ENCODE data around the gene ST3GAL3. TPM values are rescaled to one million over a fixed set of nuclear protein-coding genes. Genes with fewer than 3 reads are reported as not detected.
"Not testable (repeated sequence)": the region's sequence is repeated elsewhere in the genome, so short reads cannot be mapped to it uniquely, and the experiment has no call there.

ST3GAL3 gene
- total and polyA plus RNA-seq, 12 donors: 14.5 to 39.3 (median 31.7) TPM

DNA sequence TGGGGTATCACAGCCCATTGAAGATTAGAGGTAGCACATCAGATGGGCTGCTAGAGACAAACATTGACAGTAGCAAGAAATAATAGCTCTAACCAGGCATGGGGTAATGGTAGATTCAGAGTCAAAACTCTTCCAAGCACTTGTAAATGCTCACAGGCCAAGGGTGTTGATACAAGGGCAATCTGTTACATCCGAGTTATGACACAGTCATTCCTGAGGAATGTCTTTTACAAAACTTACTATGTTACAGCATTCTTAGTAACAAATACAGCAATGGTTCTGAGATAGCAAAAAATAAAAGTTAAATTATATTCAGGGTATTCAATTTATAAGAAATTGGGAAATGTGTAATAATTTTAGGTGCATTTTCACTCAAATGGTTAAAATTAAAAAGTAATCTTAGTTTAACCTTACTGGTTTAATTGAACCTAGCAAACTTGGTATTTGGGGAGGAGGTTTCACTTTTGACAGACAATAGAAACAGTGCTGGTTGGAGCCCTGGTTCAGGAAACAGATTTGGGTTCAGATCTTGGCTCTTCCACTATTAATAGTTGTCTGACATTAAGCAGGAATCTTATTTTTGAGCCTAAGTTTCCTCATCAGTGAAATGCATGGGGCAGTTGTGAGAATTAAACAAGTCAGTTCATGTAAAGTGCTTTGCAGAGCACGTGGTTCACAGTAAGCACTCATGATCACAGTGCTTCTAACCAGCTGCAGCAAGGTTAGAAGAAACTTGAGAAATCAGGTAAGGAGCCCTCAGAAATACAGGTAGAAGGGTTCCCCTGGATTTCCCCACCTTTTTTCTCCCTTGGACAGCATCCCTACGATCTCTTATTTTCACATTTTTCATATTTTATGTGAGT is 4.4 kb downstream of the ST3GAL3 start:
- whole genome bisulfite sequencing, 2 donors: 77 to 82% methylated on average over 3 of the region's 3 CpGs
- intact Hi-C loops (cut with DNase I): no loop called here
- H3K27me3 ChIP-seq: no peaks in the 10 kb centered on the region
- H3K9me3 ChIP-seq: no peaks in the 10 kb centered on the region
- ATAC-seq (no peak), DNase-seq (no peak)
- TF ChIP-seq CTCF (IDR thresholded peaks at IDR 0.05): no peak
- peaks cover 0 to 23% (median 0%) of the 10 kb centered on the region in 9 donors for H3K36me3 ChIP-seq
- H3K27ac ChIP-seq: peak overlapping the region in 1 of 10 donors; percentile 37
- H3K4me1 ChIP-seq: peaks cover 3 to 41% (median 15%) of the 10 kb centered on the region in 9 donors
- no peak overlapping the region for H3K4me3 ChIP-seq

GRCh38 chr1:43716559-43717281 is 9.4 kb downstream of the ST3GAL3 start:
- no peaks in the 10 kb centered on the region for H3K9me3 ChIP-seq
- no peak overlapping the region for H3K4me3 ChIP-seq
- H3K36me3 ChIP-seq: peaks cover 0 to 5% (median 0%) of the 10 kb centered on the region in 9 donors
- WGBS, 2 donors: 86 to 89% methylated on average over 15 of the region's 15 CpGs
- peaks cover 0 to 21% (median 11%) of the 10 kb centered on the region in 9 donors for H3K4me1 ChIP-seq
- ATAC-seq: no peak
- H3K27ac ChIP-seq: no peak overlapping the region
- H3K27me3 ChIP-seq: no peaks in the 10 kb centered on the region
- no peak for DNase-seq
- intact Hi-C loops (cut with DNase I): no loop called here
- TF ChIP-seq CTCF (IDR thresholded peaks at IDR 0.05): no peak

- intact Hi-C loops (cut with DNase I): no loop called here
- no peak for TF ChIP-seq CTCF (IDR thresholded peaks at IDR 0.05)
- WGBS, 2 donors: 88 to 91% methylated on average over 6 of the region's 6 CpGs
- peaks cover 0 to 17% (median 11%) of the 10 kb centered on the region in 9 donors for H3K4me1 ChIP-seq
- peaks cover 0 to 5% (median 0%) of the 10 kb centered on the region in 9 donors for H3K36me3 ChIP-seq
- no peak overlapping the region for H3K4me3 ChIP-seq
- no peaks in the 10 kb centered on the region for H3K27me3 ChIP-seq
- DNase-seq: no peak
- ATAC-seq: no peak
- no peaks in the 10 kb centered on the region for H3K9me3 ChIP-seq
- H3K27ac ChIP-seq: no peak overlapping the region
Measured at GRCh38 chr1:43719063-43719462, 11.7 kb downstream of the ST3GAL3 start.

DNA sequence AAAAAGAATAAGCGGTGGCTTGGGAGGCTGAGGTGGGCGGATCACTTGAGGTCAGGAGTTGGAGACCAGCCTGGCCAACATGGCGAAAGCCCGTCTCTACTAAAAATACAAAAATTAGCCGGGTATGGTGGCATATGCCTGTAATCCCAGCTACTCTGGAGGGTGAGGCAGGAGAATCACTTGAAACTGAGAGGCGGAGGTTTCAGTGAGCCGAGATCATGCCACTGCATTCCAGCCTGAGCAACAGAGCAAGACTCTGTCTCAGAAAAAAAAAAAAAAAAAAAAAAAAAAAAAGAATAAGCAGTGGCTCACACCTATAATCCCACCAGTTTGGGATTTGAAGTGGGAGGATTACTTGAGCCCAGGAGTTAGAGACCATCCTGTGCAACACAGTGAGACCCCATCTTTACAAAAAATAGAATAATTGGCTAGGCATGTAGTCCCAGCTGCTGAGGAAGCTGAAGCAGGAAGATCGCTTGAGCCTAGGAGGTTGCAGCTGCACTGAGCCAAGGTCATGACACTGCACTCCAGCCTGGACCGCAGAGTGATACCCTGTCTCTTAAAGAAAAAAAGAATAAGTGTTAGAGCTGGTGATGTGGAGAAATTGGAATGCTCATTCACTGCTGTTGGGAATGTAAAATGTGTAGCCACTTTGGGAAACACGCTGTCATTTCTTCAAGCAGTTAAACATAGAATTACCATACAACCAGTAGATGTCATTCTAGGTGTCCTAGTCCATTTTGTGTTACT is 12.5 kb downstream of the ST3GAL3 start:
- H3K36me3 ChIP-seq; H3K27me3 ChIP-seq; DNase-seq; H3K4me3 ChIP-seq; H3K27ac ChIP-seq; H3K9me3 ChIP-seq; intact Hi-C loops (cut with DNase I): not testable (repeated sequence)
- WGBS, 2 donors: 79 to 84% methylated on average over 10 of the region's 10 CpGs
- peak in 3 of 8 donors; percentile 20 to 56 (median 46) for ATAC-seq
- peaks cover 0 to 17% (median 11%) of the 10 kb centered on the region in 9 donors for H3K4me1 ChIP-seq
